HepG2 (cell line): ENCODE data around the gene PLXND1. TPM values are rescaled to one million over a fixed set of nuclear protein-coding genes. Genes with fewer than 3 reads are reported as not detected.

Source experiments
- AGO1 ChIP-seq: fragments of 200-400 bp; formaldehyde crosslinking; IDR thresholded peaks from 2 replicates; pipeline ENCODE4 v1.6.1; 2017; ENCODE audit warnings: mild to moderate bottlenecking, low read depth, low read length, moderate library complexity; ENCODE audit not compliant: poor library complexity, severe bottlenecking
- CENPBD1 ChIP-seq: sonication (generic); formaldehyde crosslinking; IDR thresholded peaks from 2 replicates; pipeline ENCODE4 v1.8.0; 2022; ENCODE audit warnings: missing genetic modification reagents, low read depth, mild to moderate bottlenecking, borderline replicate concordance
- ELF4 ChIP-seq: sonication (generic); formaldehyde crosslinking; IDR thresholded peaks from 2 replicates; pipeline ENCODE4 v1.5.0; 2020; ENCODE audit warnings: missing genetic modification reagents, mild to moderate bottlenecking, moderate library complexity, borderline replicate concordance
- HDAC6 ChIP-seq: fragments of 200-600 bp; sonication (generic); IDR thresholded peaks from 2 replicates; pipeline ENCODE4 v1.7.0; 2017; ENCODE audit warnings: mild to moderate bottlenecking, antibody characterized with exemption, low read length, low read depth
- HOMEZ ChIP-seq: IDR thresholded peaks from 2 replicates; pipeline ENCODE4 v1.6.1; 2016; ENCODE audit warnings: low read depth
- IKZF1 ChIP-seq: fragments of 450-650 bp; IDR thresholded peaks from 2 replicates; pipeline ENCODE4 v1.7.1; 2016
- MAZ ChIP-seq, 2 experiments: sonication (generic) in 1 of 2; formaldehyde crosslinking in 1 of 2; IDR thresholded peaks; 2 replicates each; pipeline versions ENCODE4 v1.5.0 to v1.6.1; 2012 to 2020; ENCODE audit warnings: low read depth in 2 of 2, mild to moderate bottlenecking in 2 of 2, borderline replicate concordance in 1 of 2, improper control_type of control experiment in 1 of 2, low read length in 1 of 2, missing genetic modification reagents in 1 of 2, moderate library complexity in 1 of 2
- NFE2L1 ChIP-seq: sonication (generic); formaldehyde crosslinking; IDR thresholded peaks from 2 replicates; pipeline ENCODE4 v1.4.0; 2020; ENCODE audit warnings: missing genetic modification reagents, mild to moderate bottlenecking, borderline replicate concordance
- NFYC ChIP-seq: IDR thresholded peaks from 2 replicates; pipeline ENCODE4 v1.6.1; 2016; ENCODE audit warnings: missing genetic modification reagents, missing compliant biosample characterization
- NONO ChIP-seq, 2 experiments: fragments of 450-650 bp in 1 of 2; sonication (generic) in 1 of 2; formaldehyde crosslinking in 1 of 2; IDR thresholded peaks in 1 of 2; conservative IDR thresholded peaks in 1 of 2; 2 replicates each; pipeline versions ENCODE4 v1.6.1 to v1.8.0; 2017 to 2022; ENCODE audit warnings: mild to moderate bottlenecking in 1 of 2, missing genetic modification reagents in 1 of 2, moderate library complexity in 1 of 2
- PHB2 ChIP-seq: fragments of 450-650 bp; IDR thresholded peaks from 2 replicates; pipeline ENCODE4 v1.6.1; 2018; ENCODE audit not compliant: partially characterized antibody
- PITX1 ChIP-seq: sonication (generic); formaldehyde crosslinking; IDR thresholded peaks from 2 replicates; pipeline ENCODE4 v1.5.1; 2020; ENCODE audit warnings: mild to moderate bottlenecking, missing genetic modification reagents
- RAD51 ChIP-seq: fragments of 450-650 bp; IDR thresholded peaks from 2 replicates; pipeline ENCODE4 v1.6.1; 2016; ENCODE audit warnings: borderline replicate concordance
- REPIN1 ChIP-seq: sonication (generic); formaldehyde crosslinking; IDR thresholded peaks from 2 replicates; pipeline ENCODE4 v1.8.0; 2022; ENCODE audit warnings: missing genetic modification reagents, low read depth, mild to moderate bottlenecking, borderline replicate concordance
- SRSF4 ChIP-seq: fragments of 200-400 bp; formaldehyde crosslinking; IDR thresholded peaks from one replicate; pipeline ENCODE4 v1.6.1; 2018; ENCODE audit warnings: mild to moderate bottlenecking, low read depth, low read length, moderate library complexity; ENCODE audit not compliant: poor library complexity, severe bottlenecking
- TIGD3 ChIP-seq: sonication (generic); formaldehyde crosslinking; IDR thresholded peaks from 2 replicates; pipeline ENCODE4 v1.5.1; 2020; ENCODE audit warnings: mild to moderate bottlenecking, missing genetic modification reagents, borderline replicate concordance
- XRCC5 ChIP-seq: fragments of 200-400 bp; formaldehyde crosslinking; optimal IDR thresholded peaks from 2 replicates; pipeline ENCODE3; 2017; ENCODE audit warnings: mild to moderate bottlenecking, low read length
- ZBTB21 ChIP-seq: sonication (generic); formaldehyde crosslinking; IDR thresholded peaks from 2 replicates; pipeline ENCODE4 v1.4.0; 2020; ENCODE audit warnings: missing genetic modification reagents
- ZFYVE20 ChIP-seq: sonication (generic); formaldehyde crosslinking; IDR thresholded peaks from 2 replicates; pipeline ENCODE4 v1.8.0; 2023; ENCODE audit warnings: low read depth, mild to moderate bottlenecking, moderate library complexity, missing genetic modification reagents, borderline replicate concordance
- ZGPAT ChIP-seq: IDR thresholded peaks from 2 replicates; pipeline ENCODE4 v1.6.1; 2016; ENCODE audit warnings: mild to moderate bottlenecking
- ZNF138 ChIP-seq: sonication (generic); formaldehyde crosslinking; IDR thresholded peaks from 2 replicates; pipeline ENCODE4 v1.5.0; 2020; ENCODE audit warnings: mild to moderate bottlenecking, low read depth, missing genetic modification reagents
- ZNF274 ChIP-seq: sonication (generic); formaldehyde crosslinking; IDR thresholded peaks from 2 replicates; pipeline ENCODE4 v1.5.1; 2020; ENCODE audit warnings: mild to moderate bottlenecking, missing genetic modification reagents
- ZNF3 ChIP-seq: IDR thresholded peaks from 2 replicates; pipeline ENCODE4 v1.7.0; 2017; ENCODE audit warnings: inconsistent platforms
- ZNF44 ChIP-seq: sonication (generic); formaldehyde crosslinking; IDR thresholded peaks from 2 replicates; pipeline ENCODE4 v1.5.1; 2020; ENCODE audit warnings: mild to moderate bottlenecking, missing genetic modification reagents
- ZNF530 ChIP-seq: sonication (generic); formaldehyde crosslinking; IDR thresholded peaks from 2 replicates; pipeline ENCODE4 v1.5.0; 2020; ENCODE audit warnings: low read depth, mild to moderate bottlenecking, missing genetic modification reagents
- ZNF549 ChIP-seq: sonication (generic); formaldehyde crosslinking; IDR thresholded peaks from 2 replicates; pipeline ENCODE4 v1.5.0; 2020; ENCODE audit warnings: missing genetic modification reagents
- polyA plus RNA-seq, 8 experiments: library from polyadenylated mRNA; depleted of rRNA in 3 of 8; stranded (reverse) in 7 of 8; unstranded in 1 of 8; fragments of >200 nt; fragmentation: Illumina TruSeq in 4 of 8; extraction: Trizol in 4 of 8; gene quantifications; 2 replicates each; pipeline versions ENCODE4 v1.2.1 to v1.2.3, GENCODE V29; 2011 to 2016; ENCODE audit warnings: low read depth in 4 of 8, missing spikeins in 1 of 8, mixed read lengths in 1 of 8; ENCODE audit not compliant: insufficient read depth in 1 of 8
- total RNA-seq, 5 experiments: library from RNA; depleted of rRNA; stranded (reverse); fragments of >200 nt; fragmentation: Illumina TruSeq; extraction: Trizol; gene quantifications; 2 replicates each; pipeline ENCODE4 v1.2.3, GENCODE V29; 2016; ENCODE audit warnings: low read depth in 1 of 5

PLXND1 gene
- total and polyA plus RNA-seq, 2 of the 13 experiments (the other 11 are each of a cell fraction or from before 2014, with no cell fraction given): 15.9 to 42.0 TPM

GRCh38 chr3:129605203-129605921, 1.1 kb downstream of the PLXND1 start (continued):
- TF ChIP-seq MAZ (IDR thresholded peaks at IDR 0.05; ENCODE audit: borderline replicate concordance, low read depth, low read length): no peak
- peak; percentile 26; the same call in 1 of the 2 replicates for TF ChIP-seq MAZ (CRISPR knock-in tag; IDR thresholded peaks at IDR 0.05; ENCODE audit: low read depth)
- TF ChIP-seq ZBTB21: no peak
- TF ChIP-seq TIGD3 (CRISPR knock-in tag): no peak
- no peak for TF ChIP-seq PITX1
- no peak for TF ChIP-seq ZNF44 (CRISPR knock-in tag)
- no peak for TF ChIP-seq RAD51
- TF ChIP-seq ZGPAT: no peak
- TF ChIP-seq ZNF3 (CRISPR knock-in tag): no peak
- no peak for TF ChIP-seq IKZF1
- no peak for TF ChIP-seq NFYC (CRISPR knock-in tag)
- TF ChIP-seq ZNF530 (CRISPR knock-in tag): no peak; the same call in 1 of the 2 replicates
- no peak for TF ChIP-seq ZNF549 (CRISPR knock-in tag)
- TF ChIP-seq HOMEZ (CRISPR knock-in tag): no peak
- no peak for TF ChIP-seq ELF4 (CRISPR knock-in tag)
- no peak for TF ChIP-seq ZNF138 (CRISPR knock-in tag)
- no peak for TF ChIP-seq XRCC5
- no peak for TF ChIP-seq CENPBD1
- no peak for TF ChIP-seq AGO1
- TF ChIP-seq PHB2: no peak
- no peak for TF ChIP-seq NONO (IDR thresholded peaks at IDR 0.05)
- no peak for TF ChIP-seq NONO (CRISPR knock-in tag; conservative IDR thresholded peaks at IDR 0.05)
- no peak for TF ChIP-seq NFE2L1 (CRISPR knock-in tag)
- no peak for TF ChIP-seq ZFYVE20 (CRISPR knock-in tag)
- no peak for TF ChIP-seq SRSF4
- TF ChIP-seq REPIN1: peak; percentile 37; the same call in 1 of the 2 replicates
- no peak for TF ChIP-seq HDAC6
- TF ChIP-seq ZNF274 (CRISPR knock-in tag): peak; percentile 87; the same call in 1 of the 2 replicates
